Central memory CD4-positive, alpha-beta T cell (primary cell): ENCODE measurements around the gene CNOT4.
A peak's percentile ranks its signal among the peaks of the same experiment; 100 is the strongest.

Source experiments
- DNase-seq: peaks from one replicate; pipeline ENCODE4 v3.0.0; 2022
- total RNA-seq, 3 experiments: gene quantifications; one replicate each; lab custom pipeline; 2026; lab: John Stamatoyannopoulos, UW

CNOT4 gene, protein sequence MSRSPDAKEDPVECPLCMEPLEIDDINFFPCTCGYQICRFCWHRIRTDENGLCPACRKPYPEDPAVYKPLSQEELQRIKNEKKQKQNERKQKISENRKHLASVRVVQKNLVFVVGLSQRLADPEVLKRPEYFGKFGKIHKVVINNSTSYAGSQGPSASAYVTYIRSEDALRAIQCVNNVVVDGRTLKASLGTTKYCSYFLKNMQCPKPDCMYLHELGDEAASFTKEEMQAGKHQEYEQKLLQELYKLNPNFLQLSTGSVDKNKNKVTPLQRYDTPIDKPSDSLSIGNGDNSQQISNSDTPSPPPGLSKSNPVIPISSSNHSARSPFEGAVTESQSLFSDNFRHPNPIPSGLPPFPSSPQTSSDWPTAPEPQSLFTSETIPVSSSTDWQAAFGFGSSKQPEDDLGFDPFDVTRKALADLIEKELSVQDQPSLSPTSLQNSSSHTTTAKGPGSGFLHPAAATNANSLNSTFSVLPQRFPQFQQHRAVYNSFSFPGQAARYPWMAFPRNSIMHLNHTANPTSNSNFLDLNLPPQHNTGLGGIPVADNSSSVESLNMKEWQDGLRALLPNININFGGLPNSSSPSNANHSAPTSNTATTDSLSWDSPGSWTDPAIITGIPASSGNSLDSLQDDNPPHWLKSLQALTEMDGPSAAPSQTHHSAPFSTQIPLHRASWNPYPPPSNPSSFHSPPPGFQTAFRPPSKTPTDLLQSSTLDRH
- 17.7 to 54.4 (median 38.9) reads per million in 3 experiments for total RNA-seq

- DNase-seq: peak; percentile 94
Measured at GRCh38 chr7:135509839-135510591, at the start of gene CNOT4. TSS of gene CNOT4 (minus strand) at chr7:135510102. CDS start at chr7:135438331, 71,771 bp downstream.

- no peak for DNase-seq
Measured at GRCh38 chr7:135558881-135559280, 49.0 kb upstream of the CNOT4 start.

- DNase-seq: peak; percentile 67
Measured at GRCh38 chr7:135558337-135558767, 48.5 kb upstream of the CNOT4 start.

DNA sequence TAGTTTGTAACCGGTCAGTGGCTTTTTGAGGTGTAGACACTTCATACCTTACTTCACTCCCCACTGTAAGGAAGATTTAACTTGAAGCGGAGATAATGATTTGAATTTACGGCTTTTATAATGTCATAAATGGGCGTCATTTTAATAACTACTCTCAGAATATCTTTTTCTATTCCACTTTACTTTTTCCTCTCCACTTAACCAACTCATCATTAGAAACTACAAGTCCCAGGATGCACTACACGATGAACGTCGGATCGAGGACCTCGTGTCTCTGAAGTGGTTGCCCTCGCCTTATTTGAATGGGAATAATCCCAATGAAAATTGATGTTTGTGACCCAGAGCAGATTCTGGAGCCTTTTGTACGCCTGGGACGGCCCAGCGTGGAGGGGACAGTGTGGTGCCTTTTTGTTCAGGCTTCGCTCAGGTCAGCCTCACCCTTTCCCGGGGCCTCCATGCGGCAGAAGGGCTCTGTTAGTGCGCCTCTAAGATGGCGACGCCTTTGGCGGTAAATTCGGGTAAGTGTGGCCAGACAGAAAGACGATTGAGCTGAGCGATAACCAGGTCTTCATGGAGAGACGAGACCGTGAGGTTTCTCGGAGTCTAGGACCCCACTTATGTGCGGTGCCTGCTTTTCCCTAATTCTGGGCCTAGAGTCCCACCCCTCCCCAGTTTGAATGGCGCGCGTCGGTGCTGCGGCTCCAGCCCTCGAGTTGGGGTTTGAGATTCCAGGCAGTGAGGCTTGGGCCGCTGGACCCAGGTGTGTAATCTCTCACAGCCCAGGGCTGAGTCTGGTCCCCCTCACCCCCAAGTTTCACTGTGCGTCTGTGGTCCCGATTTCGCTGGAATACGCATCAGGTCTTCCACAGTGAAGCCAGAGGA lies 47.8 kb upstream of the CNOT4 start, which contains the start of gene NUP205:
NUP205 (plus strand) TSS at position 463 of the 882 bp plus-strand sequence; CDS start at position 491, 28 bp downstream.
- DNase-seq: peak; percentile 86

GRCh38 chr7:135553346-135553745 lies 43.4 kb upstream of the CNOT4 start:
- no peak for DNase-seq

DNA sequence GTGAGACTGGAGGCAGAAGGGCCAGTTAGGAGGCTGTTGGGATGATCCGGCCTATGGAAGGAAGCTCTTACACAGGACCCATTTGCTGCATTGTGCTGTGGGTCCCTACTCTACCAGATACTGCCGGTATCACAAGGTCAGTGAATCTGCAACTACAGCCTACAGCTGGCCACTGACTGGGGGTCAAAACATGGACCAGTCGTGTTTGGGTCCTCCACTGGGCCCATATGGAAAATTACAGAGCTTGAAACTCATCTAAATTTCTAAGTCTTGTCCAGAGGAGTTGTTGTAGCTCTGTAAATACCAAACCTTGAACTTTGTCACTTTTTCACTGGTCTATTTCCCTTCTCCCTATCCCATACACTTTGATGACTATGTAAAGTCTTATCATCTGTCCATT lies 42.2 kb upstream of the CNOT4 start:
- DNase-seq: no peak

GRCh38 chr7:135550196-135550595 lies 40.3 kb upstream of the CNOT4 start:
- no peak for DNase-seq

- no peak for DNase-seq
Measured at GRCh38 chr7:135541029-135541428, 31.1 kb upstream of the CNOT4 start.

- no peak for DNase-seq
Measured at GRCh38 chr7:135539629-135540028, 29.7 kb upstream of the CNOT4 start.

DNA sequence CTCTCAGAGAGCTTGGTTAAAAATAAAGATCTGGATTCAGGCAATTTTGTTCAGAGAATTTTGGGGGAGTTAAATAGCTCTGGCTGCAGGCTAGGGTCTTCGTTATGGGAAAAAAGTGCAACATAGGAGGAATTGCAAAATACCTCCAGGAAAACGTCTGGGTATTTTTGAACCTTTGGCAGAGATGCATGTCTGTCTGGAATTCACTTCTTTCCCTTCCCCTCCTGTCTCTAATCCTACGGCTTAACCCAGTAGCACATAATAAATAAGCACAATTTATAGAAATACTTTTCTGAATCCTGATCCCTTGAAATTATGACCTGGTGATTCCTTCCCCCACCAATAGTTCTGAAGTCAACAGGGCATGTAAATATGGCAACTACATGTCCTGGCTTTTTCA lies 28.5 kb upstream of the CNOT4 start:
- no peak for DNase-seq

- DNase-seq: no peak
Measured at GRCh38 chr7:135537905-135538304, 28.0 kb upstream of the CNOT4 start.

DNA sequence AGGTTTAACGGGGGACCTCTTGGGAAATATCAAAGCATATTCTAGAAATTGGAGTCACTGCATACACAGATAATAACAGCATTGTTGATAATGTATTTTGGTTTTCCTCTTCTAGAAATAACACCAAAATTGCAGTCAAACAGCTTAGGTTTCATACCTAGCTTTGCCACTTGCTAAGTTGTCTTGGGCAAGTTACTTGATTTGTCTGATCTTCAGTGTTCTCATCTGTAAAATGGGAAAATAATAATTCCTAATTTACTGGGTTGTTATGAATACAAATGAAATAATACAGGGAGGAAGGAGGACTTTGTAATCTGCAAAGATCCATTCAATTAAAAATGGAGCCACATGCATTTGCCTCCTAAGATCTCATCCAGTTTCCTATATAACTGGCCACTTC lies 27.6 kb upstream of the CNOT4 start:
- no peak for DNase-seq

- no peak for DNase-seq
Measured at GRCh38 chr7:135536150-135536549, 26.2 kb upstream of the CNOT4 start.

DNA sequence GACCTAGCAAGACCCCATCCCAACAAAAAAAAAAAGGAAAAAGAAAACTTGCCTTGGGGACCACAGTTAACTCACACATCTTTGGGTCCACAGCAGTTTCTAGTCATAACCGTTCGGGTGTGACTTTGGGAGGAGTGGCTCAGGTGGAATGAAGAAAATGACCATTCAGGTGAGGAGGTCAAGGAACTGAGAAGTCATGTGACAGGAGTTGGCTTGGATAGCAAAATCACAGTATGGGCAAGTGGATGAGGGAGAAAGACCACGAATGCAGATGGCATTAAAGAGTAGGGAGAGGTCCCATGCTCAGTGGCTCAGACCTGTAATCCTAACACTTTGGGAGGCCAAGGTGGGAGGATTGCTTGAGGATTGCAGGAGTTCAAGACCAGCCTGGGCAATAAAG lies 17.1 kb upstream of the CNOT4 start:
- no peak for DNase-seq

DNA sequence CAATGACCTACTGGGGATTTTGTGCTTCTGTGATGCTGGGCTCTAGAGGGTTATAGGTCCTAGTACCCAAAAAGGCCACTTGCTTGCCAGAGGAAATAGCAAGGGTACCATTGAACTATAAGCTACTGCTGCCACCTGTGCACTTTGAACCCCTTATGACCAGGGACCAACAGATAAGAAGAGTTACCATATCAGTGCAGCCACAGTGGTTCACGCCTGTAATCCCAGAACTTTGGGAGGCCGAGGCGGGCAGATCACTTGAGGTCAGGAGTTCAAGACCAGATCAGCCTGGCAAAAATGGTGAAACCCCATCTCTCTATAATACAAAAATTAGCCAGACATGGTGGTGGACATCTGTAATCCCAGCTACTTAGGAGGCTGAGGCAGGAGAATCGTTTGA lies 15.5 kb upstream of the CNOT4 start:
- no peak for DNase-seq

GRCh38 chr7:135523146-135523545 lies 13.2 kb upstream of the CNOT4 start:
- no peak for DNase-seq

DNA sequence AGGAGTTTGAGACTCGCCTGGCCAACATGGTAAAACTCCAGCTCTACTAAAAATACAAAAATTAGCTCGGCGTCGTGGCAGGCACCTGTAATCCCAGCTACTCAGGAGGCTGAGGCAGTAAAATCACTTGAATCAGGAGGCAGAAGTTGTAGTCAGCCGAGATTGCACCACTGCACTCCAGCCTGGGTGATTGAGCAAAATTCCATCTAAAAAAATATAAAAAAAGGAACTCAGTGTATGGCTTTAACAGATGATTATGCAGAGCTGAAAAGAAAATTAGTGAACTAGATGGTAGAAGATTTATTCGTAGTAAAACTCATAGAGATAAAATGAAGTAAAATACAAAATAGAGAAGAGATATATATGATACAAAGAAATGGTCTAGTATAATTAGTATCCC lies 12.6 kb upstream of the CNOT4 start:
- no peak for DNase-seq

GRCh38 chr7:135519871-135520270 lies 10.0 kb upstream of the CNOT4 start:
- DNase-seq: no peak

GRCh38 chr7:135519233-135519688 lies 9.4 kb upstream of the CNOT4 start:
- no peak for DNase-seq

DNA sequence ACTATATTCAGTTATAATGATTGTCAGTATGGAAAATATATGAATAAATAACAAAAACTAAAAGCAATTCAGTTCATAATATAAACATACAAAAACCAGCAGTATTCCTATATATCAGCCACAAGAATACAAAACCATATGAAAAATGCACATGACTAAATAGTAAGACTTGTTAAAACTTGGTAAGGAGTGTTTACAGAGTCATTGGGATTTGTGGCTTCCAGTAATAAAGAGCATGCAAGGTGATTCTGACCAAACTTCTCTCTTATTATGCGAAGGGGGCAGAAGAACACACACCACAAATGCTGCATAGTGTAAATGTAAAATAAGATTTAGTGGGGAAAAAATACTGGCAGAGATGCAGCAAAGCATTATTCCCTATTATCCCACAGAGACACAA lies 8.8 kb upstream of the CNOT4 start:
- DNase-seq: no peak

GRCh38 chr7:135517060-135517459 lies 7.2 kb upstream of the CNOT4 start:
- no peak for DNase-seq

GRCh38 chr7:135514856-135515255 lies 5.0 kb upstream of the CNOT4 start:
- no peak for DNase-seq
